ENCODE results near the gene EXOC3L4. TPM values are rescaled to one million over a fixed set of nuclear protein-coding genes. Genes with fewer than 3 reads are reported as not detected.
"Not testable (repeated sequence)": the region's sequence is repeated elsewhere in the genome, so short reads cannot be mapped to it uniquely, and the experiment has no call there.

The EXOC3L4 gene
- total and polyA plus RNA-seq, 2 donors from 2014 or later, result 11.6 to 15.6 TPM

- H3K4me1 ChIP-seq (ENCODE audit: control insufficient read depth in 2 of 3, insufficient read depth in 2 of 3, low read depth in 1 of 3, low read length in 3 of 3), result peaks cover 0 to 14% (median 6%) of the 10 kb centered on the region in 3 donors
- no peak for FAIRE-seq
These were observed 18.1 kb downstream of the EXOC3L4 start for GRCh38 chr14:103112400-103113243.

GRCh38 chr14:103113303-103113702, 18.8 kb downstream of the EXOC3L4 start:
- FAIRE-seq, result no peak
- peaks cover 0 to 15% (median 8%) of the 10 kb centered on the region in 3 donors for H3K4me1 ChIP-seq (ENCODE audit: control insufficient read depth in 2 of 3, insufficient read depth in 2 of 3, low read depth in 1 of 3, low read length in 3 of 3)

More at GRCh38 chr14:103112400-103113243, 18.1 kb downstream of the EXOC3L4 start:
- intact Hi-C loops (cut with DNase I), result no loop called here
- no peaks in the 10 kb centered on the region for H3K27me3 ChIP-seq (ENCODE audit: control insufficient read depth, insufficient read depth, low read length)
- no peak overlapping the region for H3K9ac ChIP-seq (ENCODE audit: low read length in 3 of 3)
- TF ChIP-seq, protein P1, sequence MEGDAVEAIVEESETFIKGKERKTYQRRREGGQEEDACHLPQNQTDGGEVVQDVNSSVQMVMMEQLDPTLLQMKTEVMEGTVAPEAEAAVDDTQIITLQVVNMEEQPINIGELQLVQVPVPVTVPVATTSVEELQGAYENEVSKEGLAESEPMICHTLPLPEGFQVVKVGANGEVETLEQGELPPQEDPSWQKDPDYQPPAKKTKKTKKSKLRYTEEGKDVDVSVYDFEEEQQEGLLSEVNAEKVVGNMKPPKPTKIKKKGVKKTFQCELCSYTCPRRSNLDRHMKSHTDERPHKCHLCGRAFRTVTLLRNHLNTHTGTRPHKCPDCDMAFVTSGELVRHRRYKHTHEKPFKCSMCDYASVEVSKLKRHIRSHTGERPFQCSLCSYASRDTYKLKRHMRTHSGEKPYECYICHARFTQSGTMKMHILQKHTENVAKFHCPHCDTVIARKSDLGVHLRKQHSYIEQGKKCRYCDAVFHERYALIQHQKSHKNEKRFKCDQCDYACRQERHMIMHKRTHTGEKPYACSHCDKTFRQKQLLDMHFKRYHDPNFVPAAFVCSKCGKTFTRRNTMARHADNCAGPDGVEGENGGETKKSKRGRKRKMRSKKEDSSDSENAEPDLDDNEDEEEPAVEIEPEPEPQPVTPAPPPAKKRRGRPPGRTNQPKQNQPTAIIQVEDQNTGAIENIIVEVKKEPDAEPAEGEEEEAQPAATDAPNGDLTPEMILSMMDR (IDR thresholded peaks at IDR 0.05; ENCODE audit: borderline replicate concordance, extremely low read depth, insufficient read depth), result no peak
- H3K9me3 ChIP-seq (ENCODE audit: control insufficient read depth in 2 of 3, insufficient read depth in 1 of 3, low read length in 3 of 3), result no peaks in the 10 kb centered on the region
- no peak overlapping the region for H3K4me3 ChIP-seq (ENCODE audit: low read length in 3 of 3)
- DNase-seq, result no peak
- no peak overlapping the region for H3K27ac ChIP-seq (ENCODE audit: low read depth in 2 of 2, low read length in 2 of 2)
- no peaks in the 10 kb centered on the region for H3K36me3 ChIP-seq (ENCODE audit: control insufficient read depth in 2 of 3, insufficient read depth in 3 of 3, low read length in 3 of 3)

DNA sequence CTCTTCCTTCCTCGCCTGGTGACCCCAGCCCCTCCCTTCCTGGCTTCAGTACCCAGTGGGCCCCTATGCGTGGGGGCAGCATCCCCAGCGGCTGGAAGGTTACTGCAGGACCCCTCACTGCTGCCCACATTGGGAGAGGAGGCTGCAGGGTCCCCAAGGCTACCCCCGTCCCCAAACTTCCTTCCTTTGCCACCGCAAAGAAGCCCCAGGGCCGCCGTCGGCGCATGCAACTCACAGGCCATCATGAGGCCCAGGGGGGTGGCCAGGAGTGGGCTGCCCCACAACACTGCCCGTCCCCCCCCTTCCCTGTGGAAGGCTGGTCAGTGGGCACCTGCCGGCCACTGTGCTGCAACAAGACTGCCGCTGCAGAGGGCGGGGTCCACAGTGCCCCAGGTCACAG, 19.2 kb downstream of the EXOC3L4 start:
- Histone ChIP-seq H3K9me3 (ENCODE audit: control insufficient read depth in 2 of 3, insufficient read depth in 1 of 3, low read length in 3 of 3) (no peaks in the 10 kb centered on the region), H3K9ac (ENCODE audit: low read length in 3 of 3) (no peak overlapping the region), H3K4me1 (ENCODE audit: control insufficient read depth in 2 of 3, insufficient read depth in 2 of 3, low read depth in 1 of 3, low read length in 3 of 3) (peaks cover 0 to 19% (median 13%) of the 10 kb centered on the region in 3 donors), H3K36me3 (ENCODE audit: control insufficient read depth in 2 of 3, insufficient read depth in 3 of 3, low read length in 3 of 3) (no peaks in the 10 kb centered on the region), H3K27me3 (ENCODE audit: control insufficient read depth, insufficient read depth, low read length) (no peaks in the 10 kb centered on the region), H3K4me3 (ENCODE audit: low read length in 3 of 3) (no peak overlapping the region), H3K27ac (ENCODE audit: low read depth in 2 of 2, low read length in 2 of 2) (no peak overlapping the region)
- FAIRE-seq (no peak), DNase-seq (no peak)
- intact Hi-C loops (cut with DNase I), result no loop called here
- TF ChIP-seq, protein P1 (IDR thresholded peaks at IDR 0.05; ENCODE audit: borderline replicate concordance, extremely low read depth, insufficient read depth), result no peak

More at GRCh38 chr14:103113303-103113702, 18.8 kb downstream of the EXOC3L4 start:
- no peak overlapping the region for H3K4me3 ChIP-seq (ENCODE audit: low read length in 3 of 3)
- H3K36me3 ChIP-seq (ENCODE audit: control insufficient read depth in 2 of 3, insufficient read depth in 3 of 3, low read length in 3 of 3), result no peaks in the 10 kb centered on the region
- DNase-seq, result no peak
- TF ChIP-seq, protein P1 (IDR thresholded peaks at IDR 0.05; ENCODE audit: borderline replicate concordance, extremely low read depth, insufficient read depth), result no peak
- intact Hi-C loops (cut with DNase I), result no loop called here
- H3K9ac ChIP-seq (ENCODE audit: low read length in 3 of 3), result no peak overlapping the region
- H3K9me3 ChIP-seq (ENCODE audit: control insufficient read depth in 2 of 3, insufficient read depth in 1 of 3, low read length in 3 of 3), result no peaks in the 10 kb centered on the region
- H3K27ac ChIP-seq (ENCODE audit: low read depth in 2 of 2, low read length in 2 of 2), result no peak overlapping the region
- no peaks in the 10 kb centered on the region for H3K27me3 ChIP-seq (ENCODE audit: control insufficient read depth, insufficient read depth, low read length)

GRCh38 chr14:103115086-103115679, 20.7 kb downstream of the EXOC3L4 start:
- peak overlapping the region in 1 of 2 donors; percentile 54 for H3K27ac ChIP-seq (ENCODE audit: low read depth in 2 of 2, low read length in 2 of 2)
- H3K27me3 ChIP-seq (ENCODE audit: control insufficient read depth, insufficient read depth, low read length); intact Hi-C loops (cut with DNase I); FAIRE-seq; DNase-seq; H3K9me3 ChIP-seq (ENCODE audit: control insufficient read depth in 2 of 3, insufficient read depth in 1 of 3, low read length in 3 of 3); H3K36me3 ChIP-seq (ENCODE audit: control insufficient read depth in 2 of 3, insufficient read depth in 3 of 3, low read length in 3 of 3): not testable (repeated sequence)
- H3K4me3 ChIP-seq (ENCODE audit: low read length in 3 of 3), result peak overlapping the region in 1 of 3 donors; percentile 36
- H3K4me1 ChIP-seq (ENCODE audit: control insufficient read depth in 2 of 3, insufficient read depth in 2 of 3, low read depth in 1 of 3, low read length in 3 of 3), result peaks cover 0 to 22% (median 13%) of the 10 kb centered on the region in 3 donors
- peak overlapping the region in 1 of 3 donors; percentile 34 for H3K9ac ChIP-seq (ENCODE audit: low read length in 3 of 3)
